Breast epithelium (tissue), 3 donors: ENCODE results near the gene STAMBPL1.

Source experiments
- POLR2A ChIP-seq: fragments of 450-650 bp; IDR thresholded peaks from one replicate; pipeline ENCODE4 v1.6.1; 2016; ENCODE audit warnings: antibody characterized with exemption, mild to moderate bottlenecking, moderate library complexity
- POLR2AphosphoS5 ChIP-seq, 3 donors: sonication (generic); formaldehyde crosslinking; IDR thresholded peaks; one replicate each; pipeline ENCODE4 v1.6.1; 2017; ENCODE audit warnings: antibody characterized with exemption in 3 of 3
- TF ChIP-seq, protein P1 (sequence below), 3 donors: fragments of 450-650 bp; IDR thresholded peaks; one replicate each; pipeline ENCODE4 v1.5.1; 2016 to 2017; ENCODE audit warnings: antibody characterized with exemption in 3 of 3, mild to moderate bottlenecking in 3 of 3, moderate library complexity in 3 of 3

- TF ChIP-seq POLR2AphosphoS5 (IDR thresholded peaks at IDR 0.05) (peak in 2 of 3 donors; percentile 62 to 89), POLR2A (no peak)
- TF ChIP-seq, protein P1, sequence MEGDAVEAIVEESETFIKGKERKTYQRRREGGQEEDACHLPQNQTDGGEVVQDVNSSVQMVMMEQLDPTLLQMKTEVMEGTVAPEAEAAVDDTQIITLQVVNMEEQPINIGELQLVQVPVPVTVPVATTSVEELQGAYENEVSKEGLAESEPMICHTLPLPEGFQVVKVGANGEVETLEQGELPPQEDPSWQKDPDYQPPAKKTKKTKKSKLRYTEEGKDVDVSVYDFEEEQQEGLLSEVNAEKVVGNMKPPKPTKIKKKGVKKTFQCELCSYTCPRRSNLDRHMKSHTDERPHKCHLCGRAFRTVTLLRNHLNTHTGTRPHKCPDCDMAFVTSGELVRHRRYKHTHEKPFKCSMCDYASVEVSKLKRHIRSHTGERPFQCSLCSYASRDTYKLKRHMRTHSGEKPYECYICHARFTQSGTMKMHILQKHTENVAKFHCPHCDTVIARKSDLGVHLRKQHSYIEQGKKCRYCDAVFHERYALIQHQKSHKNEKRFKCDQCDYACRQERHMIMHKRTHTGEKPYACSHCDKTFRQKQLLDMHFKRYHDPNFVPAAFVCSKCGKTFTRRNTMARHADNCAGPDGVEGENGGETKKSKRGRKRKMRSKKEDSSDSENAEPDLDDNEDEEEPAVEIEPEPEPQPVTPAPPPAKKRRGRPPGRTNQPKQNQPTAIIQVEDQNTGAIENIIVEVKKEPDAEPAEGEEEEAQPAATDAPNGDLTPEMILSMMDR (IDR thresholded peaks at IDR 0.05), result no peak
Observed at GRCh38 chr10:88926566-88927415, 46.7 kb downstream of the STAMBPL1 start.
